ENCODE measurements around the gene MAPK7.

Gene MAPK7

GRCh38 chr17:19369107-19369778 lies 9.1 kb upstream of the MAPK7 start:
- TF ChIP-seq EZH2phosphoT487 (conservative IDR thresholded peaks at IDR 0.05; ENCODE audit: low read length): no peak
- TF ChIP-seq, protein P1, sequence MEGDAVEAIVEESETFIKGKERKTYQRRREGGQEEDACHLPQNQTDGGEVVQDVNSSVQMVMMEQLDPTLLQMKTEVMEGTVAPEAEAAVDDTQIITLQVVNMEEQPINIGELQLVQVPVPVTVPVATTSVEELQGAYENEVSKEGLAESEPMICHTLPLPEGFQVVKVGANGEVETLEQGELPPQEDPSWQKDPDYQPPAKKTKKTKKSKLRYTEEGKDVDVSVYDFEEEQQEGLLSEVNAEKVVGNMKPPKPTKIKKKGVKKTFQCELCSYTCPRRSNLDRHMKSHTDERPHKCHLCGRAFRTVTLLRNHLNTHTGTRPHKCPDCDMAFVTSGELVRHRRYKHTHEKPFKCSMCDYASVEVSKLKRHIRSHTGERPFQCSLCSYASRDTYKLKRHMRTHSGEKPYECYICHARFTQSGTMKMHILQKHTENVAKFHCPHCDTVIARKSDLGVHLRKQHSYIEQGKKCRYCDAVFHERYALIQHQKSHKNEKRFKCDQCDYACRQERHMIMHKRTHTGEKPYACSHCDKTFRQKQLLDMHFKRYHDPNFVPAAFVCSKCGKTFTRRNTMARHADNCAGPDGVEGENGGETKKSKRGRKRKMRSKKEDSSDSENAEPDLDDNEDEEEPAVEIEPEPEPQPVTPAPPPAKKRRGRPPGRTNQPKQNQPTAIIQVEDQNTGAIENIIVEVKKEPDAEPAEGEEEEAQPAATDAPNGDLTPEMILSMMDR (IDR thresholded peaks at IDR 0.05; ENCODE audit: insufficient read depth, low read length, poor library complexity, severe bottlenecking): no peak
- Histone ChIP-seq H3K36me3 (ENCODE audit: low read length) (no peaks in the 10 kb centered on the region), H3K27ac (ENCODE audit: low read depth, low read length) (no peak overlapping the region), H3K9me2 (replicated peaks; ENCODE audit: insufficient read depth, low read length) (no peaks in the 10 kb centered on the region), H3K27me3 (ENCODE audit: low read length) (no peaks in the 10 kb centered on the region), H3K4me2 (ENCODE audit: low read depth, low read length, poor library complexity, severe bottlenecking) (no peak overlapping the region), H4K20me1 (ENCODE audit: low read depth, low read length) (no peaks in the 10 kb centered on the region; the same call in 1 of the 2 replicates), H2AFZ (ENCODE audit: low read depth, low read length, severe bottlenecking) (no peak overlapping the region), H3K9me3 (ENCODE audit: insufficient read depth, low read length) (no peaks in the 10 kb centered on the region), H3K9ac (ENCODE audit: low read length) (no peak overlapping the region), H3K4me3 (ENCODE audit: insufficient read depth, low read length, poor library complexity, severe bottlenecking) (no peak overlapping the region), H3F3A (ENCODE audit: insufficient read depth) (no peaks in the 10 kb centered on the region), H3K79me2 (ENCODE audit: insufficient read depth, low read length) (no peaks in the 10 kb centered on the region)

DNA sequence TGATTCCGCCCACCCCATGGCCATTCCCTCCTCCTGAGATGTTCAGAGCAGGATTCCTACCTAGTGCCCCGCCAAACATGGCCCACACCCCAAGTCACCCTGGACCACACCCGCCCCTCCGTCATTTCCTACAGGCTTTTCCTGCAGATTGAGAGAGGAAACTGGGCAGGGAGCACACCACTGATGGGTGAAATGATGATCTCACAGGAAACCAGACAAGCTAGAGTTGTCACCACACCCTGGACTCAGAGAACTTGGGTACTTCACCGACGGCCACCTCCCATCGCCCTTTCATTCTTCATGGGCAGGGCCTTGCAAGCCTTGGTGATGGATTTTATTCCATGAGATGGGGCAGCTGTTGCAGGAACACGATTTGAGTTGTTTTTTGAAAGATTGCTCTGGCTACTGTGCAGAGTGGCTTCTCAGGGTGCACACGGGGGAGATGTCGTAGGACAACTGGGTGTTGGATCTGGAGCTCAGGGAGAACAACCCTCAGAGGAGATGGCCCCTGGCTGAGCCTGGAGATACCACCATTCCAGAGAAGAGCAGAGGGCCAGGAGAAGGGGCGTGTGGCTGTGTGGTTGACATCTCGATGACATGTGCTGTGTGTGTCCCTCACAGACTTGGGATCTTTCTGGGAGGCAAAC lies 8.3 kb upstream of the MAPK7 start:
- Histone ChIP-seq H3K36me3 (ENCODE audit: low read length) (no peaks in the 10 kb centered on the region), H3K27me3 (ENCODE audit: low read length) (no peaks in the 10 kb centered on the region), H3F3A (ENCODE audit: insufficient read depth) (no peaks in the 10 kb centered on the region), H3K9me3 (ENCODE audit: insufficient read depth, low read length) (no peaks in the 10 kb centered on the region), H3K4me2 (ENCODE audit: low read depth, low read length, poor library complexity, severe bottlenecking) (no peak overlapping the region), H3K79me2 (ENCODE audit: insufficient read depth, low read length) (no peaks in the 10 kb centered on the region), H4K20me1 (ENCODE audit: low read depth, low read length) (no peaks in the 10 kb centered on the region; the same call in 1 of the 2 replicates), H2AFZ (ENCODE audit: low read depth, low read length, severe bottlenecking) (no peak overlapping the region), H3K4me3 (ENCODE audit: insufficient read depth, low read length, poor library complexity, severe bottlenecking) (no peak overlapping the region), H3K9ac (ENCODE audit: low read length) (no peak overlapping the region), H3K27ac (ENCODE audit: low read depth, low read length) (no peak overlapping the region), H3K9me2 (replicated peaks; ENCODE audit: insufficient read depth, low read length) (no peaks in the 10 kb centered on the region)
- no peak for TF ChIP-seq EZH2phosphoT487 (conservative IDR thresholded peaks at IDR 0.05; ENCODE audit: low read length)
- TF ChIP-seq, protein P1 (IDR thresholded peaks at IDR 0.05; ENCODE audit: insufficient read depth, low read length, poor library complexity, severe bottlenecking): no peak

DNA sequence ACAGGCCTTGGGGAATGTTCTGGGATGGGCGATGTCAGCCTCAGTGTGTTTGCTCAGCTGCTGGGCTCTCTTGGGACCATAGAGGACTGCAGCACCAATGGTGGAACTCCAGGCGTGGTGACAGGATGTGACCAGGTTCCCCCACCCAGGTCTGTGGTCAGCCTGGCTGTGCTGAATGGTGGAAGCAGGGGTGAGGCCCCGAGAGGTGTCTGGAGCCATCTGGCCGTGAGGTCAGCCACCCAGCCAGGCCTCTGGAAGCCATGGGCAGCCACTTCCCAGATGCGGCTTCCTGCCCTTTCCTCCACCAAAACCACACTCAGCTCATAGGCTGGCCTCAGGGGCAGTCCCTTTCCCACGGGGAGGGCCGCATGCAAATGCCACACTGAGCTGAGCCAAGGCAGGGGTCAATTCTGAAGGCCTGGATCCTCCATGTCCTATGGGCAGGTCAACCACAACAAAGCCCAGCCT lies 7.8 kb upstream of the MAPK7 start:
- H4K20me1 ChIP-seq (ENCODE audit: low read depth, low read length): no peaks in the 10 kb centered on the region; the same call in 1 of the 2 replicates
- H3K9ac ChIP-seq (ENCODE audit: low read length): no peak overlapping the region
- no peaks in the 10 kb centered on the region for H3K27me3 ChIP-seq (ENCODE audit: low read length)
- H3K27ac ChIP-seq (ENCODE audit: low read depth, low read length): no peak overlapping the region
- no peaks in the 10 kb centered on the region for H3K36me3 ChIP-seq (ENCODE audit: low read length)
- H3K9me3 ChIP-seq (ENCODE audit: insufficient read depth, low read length): no peaks in the 10 kb centered on the region
- H3K4me3 ChIP-seq (ENCODE audit: insufficient read depth, low read length, poor library complexity, severe bottlenecking): no peak overlapping the region
- H3K4me2 ChIP-seq (ENCODE audit: low read depth, low read length, poor library complexity, severe bottlenecking): no peak overlapping the region
- TF ChIP-seq EZH2phosphoT487 (conservative IDR thresholded peaks at IDR 0.05; ENCODE audit: low read length): no peak
- TF ChIP-seq, protein P1 (IDR thresholded peaks at IDR 0.05; ENCODE audit: insufficient read depth, low read length, poor library complexity, severe bottlenecking): no peak
- H3K9me2 ChIP-seq (replicated peaks; ENCODE audit: insufficient read depth, low read length): no peaks in the 10 kb centered on the region
- no peaks in the 10 kb centered on the region for H3K79me2 ChIP-seq (ENCODE audit: insufficient read depth, low read length)
- H3F3A ChIP-seq (ENCODE audit: insufficient read depth): no peaks in the 10 kb centered on the region
- no peak overlapping the region for H2AFZ ChIP-seq (ENCODE audit: low read depth, low read length, severe bottlenecking)

All from SU-DHL-6 (cell line).